Prostate gland (tissue), 2 donors: Measurements from ENCODE around the gene PLA2G4E. TPM values are rescaled to one million over a fixed set of nuclear protein-coding genes. Genes with fewer than 3 reads are reported as not detected.

Experiments used
- DNase-seq: peaks from one replicate; pipeline ENCODE4 v3.0.0-alpha.2; 2019; ENCODE audit warnings: low spot score
- H3K27ac ChIP-seq, 2 donors: fragments of 200-600 bp; sonication (generic); 2 replicates each; pipeline ENCODE4 v1.5.1; 2017 to 2019
- H3K27me3 ChIP-seq: fragments of 200-600 bp; sonication (generic); replicated peaks from 2 replicates; pipeline ENCODE4 v1.5.1; 2019; ENCODE audit not compliant: insufficient read depth
- H3K36me3 ChIP-seq, 2 donors: fragments of 200-600 bp; sonication (generic); 1 replicate in 1 of 2; 2 replicates in 1 of 2; pipeline versions ENCODE4 v1.5.1 to v1.8.1; 2017 to 2019
- H3K4me1 ChIP-seq: fragments of 200-600 bp; sonication (generic); replicated peaks from 2 replicates; pipeline ENCODE4 v1.5.1; 2019
- H3K4me3 ChIP-seq, 2 donors: fragments of 200-600 bp; sonication (generic); 2 replicates each; pipeline ENCODE4 v1.5.1; 2017 to 2019
- H3K9me3 ChIP-seq: fragments of 200-600 bp; sonication (generic); 2 replicates; pipeline ENCODE4 v1.5.1; 2017
- CTCF ChIP-seq, 4 experiments: fragments of 200-600 bp in 2 of 4; fragments of 450-650 bp in 2 of 4; sonication (generic) in 2 of 4; IDR thresholded peaks; 1 replicate in 3 of 4; 2 replicates in 1 of 4; pipeline ENCODE4 v1.5.1; 2016 to 2019; ENCODE audit warnings: antibody characterized with exemption in 4 of 4, mild to moderate bottlenecking in 2 of 4, moderate library complexity in 2 of 4
- POLR2A ChIP-seq: fragments of 450-650 bp; IDR thresholded peaks from one replicate; pipeline ENCODE4 v1.6.1; 2016; ENCODE audit warnings: antibody characterized with exemption, mild to moderate bottlenecking
- POLR2AphosphoS5 ChIP-seq: sonication (generic); formaldehyde crosslinking; IDR thresholded peaks from one replicate; pipeline ENCODE4 v1.6.1; 2017; ENCODE audit warnings: antibody characterized with exemption
- whole genome bisulfite sequencing: methylation state at CpG from one replicate; pipeline ENCODE4 v1.1.5; 2018; 5-methylcytosine and 5-hydroxymethylcytosine counted together
- intact Hi-C: fragments of 100-400 bp; cut with DNase I; formaldehyde crosslinking; loops from one replicate; pipeline ENCODE4 v1.14.2; 2022
- total RNA-seq, 2 donors: library from RNA; depleted of rRNA; stranded (reverse); fragments of >200 nt; gene quantifications; one replicate each; pipeline ENCODE4 v1.1.0, GENCODE V29; 2016

PLA2G4E gene
- total RNA-seq, 2 donors from 2014 or later = 0.17 to 0.18 TPM

DNA sequence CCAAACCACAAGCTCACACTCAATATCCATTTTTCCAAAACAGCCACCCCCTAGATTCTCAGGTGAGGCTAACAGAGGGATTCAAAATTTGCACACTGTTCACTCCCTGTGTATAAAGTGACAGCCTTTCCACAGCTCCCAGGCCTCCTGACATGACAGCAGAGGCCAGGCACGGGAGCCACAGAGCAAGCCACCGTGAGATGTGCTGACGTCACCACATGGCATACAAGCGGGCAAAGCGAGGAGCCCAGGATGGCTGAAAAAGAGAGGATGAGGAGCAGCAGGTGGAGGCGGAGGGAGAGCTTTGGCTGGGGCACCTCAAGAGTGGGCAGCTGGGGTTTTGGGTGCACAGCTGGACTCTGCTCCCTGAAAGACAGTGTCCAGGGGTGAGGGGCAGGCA lies 75.6 kb downstream of the PLA2G4E start:
- H3K27ac ChIP-seq = no peak overlapping the region
- 87% methylated on average over 6 of the region's 6 CpGs for WGBS
- DNase-seq = no peak

GRCh38 chr15:41944313-41944940 lies 76.4 kb downstream of the PLA2G4E start:
- DNase-seq = no peak
- 59% methylated on average over 8 of the region's 8 CpGs for WGBS
- H3K27me3 ChIP-seq = no peaks in the 10 kb centered on the region
- no peaks in the 10 kb centered on the region for H3K36me3 ChIP-seq
- H3K4me1 ChIP-seq = no peaks in the 10 kb centered on the region
- TF ChIP-seq POLR2A = no peak
- peak; percentile 47 for TF ChIP-seq POLR2AphosphoS5
- TF ChIP-seq CTCF (IDR thresholded peaks at IDR 0.05) = no peak
- intact Hi-C loops = no loop called here
- no peaks in the 10 kb centered on the region for H3K9me3 ChIP-seq
- H3K27ac ChIP-seq = no peak overlapping the region
- no peak overlapping the region for H3K4me3 ChIP-seq

More for the DNA sequence above, 75.6 kb downstream of the PLA2G4E start:
- Histone ChIP-seq H3K4me3 (no peak overlapping the region), H3K36me3 (no peaks in the 10 kb centered on the region), H3K9me3 (no peaks in the 10 kb centered on the region), H3K4me1 (no peaks in the 10 kb centered on the region), H3K27me3 (no peaks in the 10 kb centered on the region)
- no peak for TF ChIP-seq POLR2AphosphoS5
- TF ChIP-seq POLR2A = no peak
- TF ChIP-seq CTCF (IDR thresholded peaks at IDR 0.05) = no peak
- intact Hi-C loops = no loop called here

DNA sequence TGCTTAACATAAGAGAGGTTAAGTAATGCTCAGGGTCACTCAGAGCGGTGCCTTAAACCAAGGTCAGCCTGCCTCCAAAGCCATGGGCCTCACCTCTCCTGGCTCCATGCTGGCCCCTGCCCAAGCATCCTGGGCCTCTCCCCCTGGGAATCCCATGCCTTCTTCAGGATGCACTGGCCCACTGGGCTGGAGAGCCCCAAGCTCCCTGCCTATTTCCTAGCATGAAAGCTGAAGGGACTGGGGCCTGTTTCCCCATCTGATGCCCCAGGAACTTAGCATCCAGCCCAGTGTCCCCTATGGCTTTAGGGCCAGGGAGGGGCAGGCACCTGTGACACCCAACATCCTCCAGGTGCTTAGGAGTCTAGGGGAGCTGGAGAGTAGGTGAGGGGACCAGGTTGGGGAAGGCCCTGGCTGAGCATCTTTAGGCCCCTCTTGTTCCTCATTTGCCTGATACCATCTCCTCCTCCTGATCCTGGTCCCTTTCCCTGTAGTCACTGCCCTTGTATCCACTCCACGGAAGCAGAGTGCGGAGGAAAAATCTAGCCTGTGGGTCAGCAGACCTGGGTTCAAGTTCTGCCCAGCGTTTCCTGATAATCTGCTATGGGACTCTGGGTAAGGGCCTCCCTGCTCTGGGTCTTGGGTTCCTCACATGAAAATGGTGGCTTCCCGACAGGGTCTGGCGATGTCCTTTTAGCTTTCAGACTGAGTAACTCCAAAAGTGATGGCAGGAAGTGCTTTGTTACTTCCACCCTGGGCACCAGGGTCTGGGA lies 77.1 kb downstream of the PLA2G4E start:
- H3K27me3 ChIP-seq = no peaks in the 10 kb centered on the region
- no peaks in the 10 kb centered on the region for H3K36me3 ChIP-seq
- no peaks in the 10 kb centered on the region for H3K4me1 ChIP-seq
- no peak for DNase-seq
- H3K27ac ChIP-seq = no peak overlapping the region
- no peaks in the 10 kb centered on the region for H3K9me3 ChIP-seq
- WGBS = 91% methylated on average over 6 of the region's 6 CpGs
- no peak overlapping the region for H3K4me3 ChIP-seq
- intact Hi-C loops = no loop called here
- TF ChIP-seq POLR2A = no peak
- TF ChIP-seq CTCF (IDR thresholded peaks at IDR 0.05) = no peak
- no peak for TF ChIP-seq POLR2AphosphoS5

GRCh38 chr15:41942886-41943285 lies 78.0 kb downstream of the PLA2G4E start:
- H3K27me3 ChIP-seq = no peaks in the 10 kb centered on the region
- H3K9me3 ChIP-seq = no peaks in the 10 kb centered on the region
- no peaks in the 10 kb centered on the region for H3K4me1 ChIP-seq
- no peaks in the 10 kb centered on the region for H3K36me3 ChIP-seq
- no peak overlapping the region for H3K4me3 ChIP-seq
- WGBS = 88% methylated on average over 7 of the region's 7 CpGs
- no peak overlapping the region for H3K27ac ChIP-seq
- intact Hi-C loops = no loop called here
- TF ChIP-seq POLR2A = no peak
- TF ChIP-seq POLR2AphosphoS5 = no peak
- TF ChIP-seq CTCF (IDR thresholded peaks at IDR 0.05) = no peak
- no peak for DNase-seq
